ENCODE data around the gene PRSS23.
"Not testable (repeated sequence)": the region's sequence is repeated elsewhere in the genome, so short reads cannot be mapped to it uniquely, and the experiment has no call there.

PRSS23 gene, protein sequence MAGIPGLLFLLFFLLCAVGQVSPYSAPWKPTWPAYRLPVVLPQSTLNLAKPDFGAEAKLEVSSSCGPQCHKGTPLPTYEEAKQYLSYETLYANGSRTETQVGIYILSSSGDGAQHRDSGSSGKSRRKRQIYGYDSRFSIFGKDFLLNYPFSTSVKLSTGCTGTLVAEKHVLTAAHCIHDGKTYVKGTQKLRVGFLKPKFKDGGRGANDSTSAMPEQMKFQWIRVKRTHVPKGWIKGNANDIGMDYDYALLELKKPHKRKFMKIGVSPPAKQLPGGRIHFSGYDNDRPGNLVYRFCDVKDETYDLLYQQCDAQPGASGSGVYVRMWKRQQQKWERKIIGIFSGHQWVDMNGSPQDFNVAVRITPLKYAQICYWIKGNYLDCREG

DNA sequence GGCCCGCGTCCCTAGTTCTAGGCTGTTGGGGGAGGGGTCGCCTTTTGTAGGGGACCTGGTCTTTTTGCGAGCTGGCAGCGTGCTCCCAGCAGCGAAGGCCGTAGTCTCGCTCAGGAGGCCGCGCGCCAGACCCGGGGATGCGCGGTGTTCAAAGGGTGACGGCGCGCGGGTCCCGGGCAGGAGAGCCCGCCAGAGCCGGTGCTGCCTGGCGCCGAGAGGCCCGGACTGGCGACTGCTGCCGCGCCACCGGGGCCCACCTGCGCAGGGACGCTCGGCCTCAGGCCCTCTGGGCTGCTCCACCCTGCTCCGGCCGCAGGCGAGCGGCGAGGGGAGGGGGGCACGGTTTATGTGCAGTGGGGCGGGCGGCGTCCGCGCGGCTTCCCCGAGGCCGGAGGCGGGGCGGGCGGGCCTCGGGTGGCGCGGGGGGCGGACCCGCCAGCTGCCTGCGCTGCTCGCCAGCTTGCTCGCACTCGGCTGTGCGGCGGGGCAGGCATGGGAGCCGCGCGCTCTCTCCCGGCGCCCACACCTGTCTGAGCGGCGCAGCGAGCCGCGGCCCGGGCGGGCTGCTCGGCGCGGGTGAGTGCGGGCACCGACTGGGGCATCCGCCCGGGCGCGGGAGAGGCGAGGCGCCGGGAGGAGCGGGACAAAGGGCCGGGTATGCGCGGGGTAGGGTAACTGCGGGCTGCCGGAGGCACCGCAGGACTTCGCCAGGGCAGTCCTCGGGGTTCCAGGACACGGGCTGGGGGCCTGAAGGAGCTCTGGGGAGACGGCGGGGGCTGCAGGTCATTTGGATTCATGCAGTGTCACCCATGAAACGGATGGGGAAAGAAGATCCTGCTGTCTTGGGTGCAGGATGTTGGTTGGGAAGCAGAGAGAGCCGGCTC, at the start of gene PRSS23:
Gene PRSS23 (plus strand): TSS at position 467 of the 884 bp plus-strand sequence. CDS start 7,102 bp downstream, outside the sequence.
- peak; percentile 17 for DNase-seq

- DNase-seq: no peak
Measured at GRCh38 chr11:86753459-86753858, 46.9 kb upstream of the PRSS23 start.

GRCh38 chr11:86755146-86755545, 45.2 kb upstream of the PRSS23 start:
- DNase-seq: no peak

GRCh38 chr11:86758171-86758570, 42.2 kb upstream of the PRSS23 start:
- no peak for DNase-seq

GRCh38 chr11:86760577-86760976, 39.8 kb upstream of the PRSS23 start:
- no peak for DNase-seq

DNA sequence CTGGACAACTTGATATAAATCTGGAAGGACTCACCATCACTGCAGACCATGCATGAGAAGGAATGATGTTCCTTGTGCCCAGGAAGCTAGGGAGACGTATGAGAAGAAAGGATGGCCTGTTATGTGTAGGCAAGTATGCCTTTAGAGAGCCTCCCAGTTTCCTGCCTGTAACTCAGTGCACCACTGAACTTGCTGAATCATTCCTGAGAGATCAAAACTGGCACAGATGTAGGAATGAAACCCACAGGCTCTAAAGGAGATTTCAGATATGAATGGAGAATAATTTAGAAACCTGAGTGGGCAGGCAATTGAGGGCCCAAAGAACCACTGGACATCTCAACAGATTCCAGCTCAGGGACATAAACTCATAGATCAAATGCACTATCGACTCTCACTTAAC, 38.4 kb upstream of the PRSS23 start:
- DNase-seq: no peak

GRCh38 chr11:86765203-86765602, 35.1 kb upstream of the PRSS23 start:
- no peak for DNase-seq

GRCh38 chr11:86765878-86766277, 34.5 kb upstream of the PRSS23 start:
- no peak for DNase-seq

DNA sequence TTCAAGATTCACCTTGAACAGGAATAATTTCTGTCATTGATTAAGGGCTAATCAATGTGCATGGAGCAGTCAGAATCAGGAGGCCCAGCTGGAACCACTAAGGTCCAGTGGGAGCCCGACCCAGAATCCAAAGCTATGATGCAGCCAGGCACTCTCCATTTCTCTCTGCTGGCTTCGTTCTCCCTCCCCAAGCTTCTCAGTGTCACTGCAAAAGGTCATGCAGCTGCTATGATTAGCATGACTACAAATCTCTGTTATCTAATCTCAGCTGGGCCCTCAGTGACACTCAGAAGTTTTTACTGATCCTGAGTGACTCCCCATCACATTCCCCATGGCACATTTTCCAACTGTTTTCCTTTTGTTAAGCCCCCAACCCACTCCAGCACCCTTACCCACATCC, 31.1 kb upstream of the PRSS23 start:
- no peak for DNase-seq

GRCh38 chr11:86770473-86771027, 29.8 kb upstream of the PRSS23 start:
- not testable (repeated sequence) for DNase-seq

DNA sequence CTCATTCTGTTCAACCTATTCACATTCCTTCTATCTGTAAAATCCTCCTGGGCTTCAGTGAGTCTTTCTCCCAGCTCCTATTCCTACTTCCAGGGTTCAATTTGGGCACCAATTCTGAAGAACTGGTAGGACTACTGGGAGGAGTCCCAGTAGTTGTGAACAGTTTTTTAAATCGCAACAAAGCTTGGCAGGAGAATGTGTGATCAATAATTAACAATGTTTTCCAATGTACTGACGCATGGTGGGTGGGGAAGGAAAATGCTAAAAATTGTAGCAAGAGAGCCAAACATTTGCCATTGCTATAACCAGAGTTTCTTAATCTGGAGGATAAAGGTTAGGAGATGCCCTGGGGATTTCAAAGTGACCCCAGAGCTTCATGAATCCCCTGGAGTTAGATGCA, 27.3 kb upstream of the PRSS23 start:
- DNase-seq: no peak

DNA sequence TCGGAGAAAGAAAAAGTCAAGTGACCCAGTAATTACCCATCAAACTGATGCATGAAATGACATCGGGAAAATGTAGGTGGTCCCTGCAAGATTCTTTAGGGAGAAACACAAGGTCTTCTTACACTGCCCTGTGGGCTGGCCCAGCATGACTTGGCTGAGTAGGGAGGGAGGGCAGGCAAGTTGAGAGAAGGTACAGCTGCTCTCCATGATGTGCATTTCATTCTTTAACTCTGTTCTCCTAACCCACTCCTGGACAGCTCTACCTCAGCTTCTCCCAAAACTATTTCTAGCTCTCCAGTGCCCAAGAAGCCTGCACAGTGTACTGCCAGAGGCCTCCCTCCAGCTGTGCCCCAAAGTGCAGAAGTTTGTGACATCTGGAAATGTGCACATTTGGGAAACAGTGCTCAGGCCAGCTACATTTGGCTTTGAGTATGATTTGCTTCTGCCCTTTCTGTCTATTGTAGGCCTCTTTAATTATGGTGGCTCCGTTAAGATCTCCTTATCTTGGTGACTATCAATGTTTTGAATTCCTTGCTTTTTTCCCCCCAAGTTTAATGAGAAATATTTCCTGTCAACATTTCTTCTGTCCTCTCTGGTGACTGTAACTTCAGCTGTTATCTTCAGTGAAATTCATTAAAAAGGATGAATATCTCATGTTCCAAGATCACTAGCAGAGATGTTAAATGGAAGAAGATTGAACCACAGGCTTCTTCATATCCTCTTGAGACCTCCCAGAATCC, 26.7 kb upstream of the PRSS23 start:
- DNase-seq: no peak

DNA sequence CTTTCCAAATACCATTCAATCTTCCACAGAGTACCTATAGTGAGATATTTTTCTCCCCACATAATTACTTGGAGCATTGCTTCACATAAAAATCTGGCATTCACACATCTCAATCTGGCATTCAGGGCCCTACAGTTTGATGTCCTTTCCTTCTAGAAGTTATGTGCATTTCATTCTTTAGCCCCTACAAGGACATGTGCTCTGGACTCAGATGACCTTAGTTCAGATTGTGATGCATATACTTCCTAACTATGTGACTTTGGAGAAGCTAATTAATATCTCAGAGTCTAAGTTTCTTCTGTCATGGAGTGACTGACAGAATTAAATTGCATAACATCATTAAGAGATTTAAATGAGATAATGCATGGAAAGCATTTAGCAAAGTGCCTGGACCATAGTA, 25.9 kb upstream of the PRSS23 start:
- no peak for DNase-seq

GRCh38 chr11:86775361-86775760, 25.0 kb upstream of the PRSS23 start:
- DNase-seq: no peak

- DNase-seq: no peak
Measured at GRCh38 chr11:86781546-86781945, 18.8 kb upstream of the PRSS23 start.

- no peak for DNase-seq
Measured at GRCh38 chr11:86782742-86783141, 17.6 kb upstream of the PRSS23 start.

- no peak for DNase-seq
Measured at GRCh38 chr11:86783661-86784060, 16.7 kb upstream of the PRSS23 start.

DNA sequence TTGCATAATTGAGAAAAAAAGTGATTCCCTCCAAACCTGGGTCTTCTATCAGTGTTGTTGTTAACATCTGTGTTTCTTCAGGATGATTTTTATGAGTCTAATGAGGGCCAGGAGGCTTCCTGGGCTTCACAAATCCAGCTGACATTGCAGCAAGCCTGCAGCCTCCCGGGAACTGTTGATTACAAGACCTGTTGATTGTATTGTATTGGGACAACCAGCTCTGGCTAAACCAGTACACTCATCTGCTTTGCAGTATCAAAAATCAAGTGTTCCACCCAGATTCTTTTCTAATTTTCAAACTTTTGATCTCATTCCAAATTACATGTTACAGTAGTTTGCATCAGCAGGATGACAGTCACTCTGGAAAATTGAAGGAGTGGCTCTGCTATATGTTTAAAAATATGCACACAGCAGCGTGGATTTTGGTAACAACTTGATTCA, 16.1 kb upstream of the PRSS23 start:
- DNase-seq: no peak

- DNase-seq: no peak
Measured at GRCh38 chr11:86785576-86785975, 14.8 kb upstream of the PRSS23 start.

DNA sequence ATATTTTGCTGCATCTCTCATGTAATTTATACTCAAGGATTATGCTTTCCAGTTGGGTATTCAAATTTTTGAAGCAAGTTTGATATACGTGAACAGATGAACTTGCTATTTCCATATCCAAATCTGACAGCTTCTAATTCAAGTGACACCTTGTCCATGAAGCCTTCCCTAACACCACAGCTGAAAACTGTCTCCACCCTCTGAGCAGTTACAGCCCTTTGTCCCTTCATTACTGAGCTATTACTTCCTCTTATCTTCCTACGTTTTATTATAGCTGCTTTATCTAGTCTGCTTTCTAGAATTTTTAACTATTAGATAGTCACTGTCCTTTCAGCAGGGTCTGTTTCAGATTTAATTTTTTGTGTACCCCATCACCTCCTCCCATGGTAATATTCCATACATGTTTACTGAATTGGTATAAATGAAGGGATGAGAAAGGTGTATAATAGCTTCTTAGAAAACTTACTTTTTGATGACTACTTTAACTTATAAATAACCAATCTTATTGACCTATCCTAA, 13.3 kb upstream of the PRSS23 start:
- DNase-seq: no peak

GRCh38 chr11:86787656-86788055, 12.7 kb upstream of the PRSS23 start:
- no peak for DNase-seq

DNA sequence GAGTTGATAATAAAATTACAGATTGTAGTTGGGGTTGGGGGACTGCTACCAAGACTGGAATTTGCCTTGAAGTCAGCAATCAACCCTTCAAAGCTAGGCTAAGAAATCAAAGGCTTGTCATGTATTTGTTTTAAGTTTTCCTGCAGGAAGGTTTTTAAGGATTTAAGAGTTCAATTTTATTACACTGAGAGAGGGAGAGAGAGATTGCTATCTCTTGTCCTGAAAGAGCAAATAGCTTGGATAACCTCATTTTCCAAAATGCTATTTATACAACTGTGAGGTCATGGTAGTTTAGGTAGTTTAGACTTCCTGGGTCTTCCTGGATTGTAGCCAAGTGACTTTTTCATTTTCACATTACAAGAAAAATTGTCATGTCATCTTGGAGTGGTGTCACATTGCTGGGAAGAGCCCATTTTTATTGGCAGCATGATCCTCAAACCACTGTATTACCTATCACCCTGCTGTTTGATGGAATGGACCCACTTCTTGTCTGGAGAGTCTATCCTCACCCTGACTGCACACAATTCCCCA, 10.1 kb upstream of the PRSS23 start:
- no peak for DNase-seq
